ENCODE measurements around the gene KRTAP10-5. TPM values are rescaled to one million over a fixed set of nuclear protein-coding genes. Genes with fewer than 3 reads are reported as not detected.

KRTAP10-5 gene
- not detected in 2 replicates for total RNA-seq

GRCh38 chr21:44580231-44580821, at the start of gene KRTAP10-5:
TSS of gene KRTAP10-5 (minus strand) at chr21:44580604. CDS start at chr21:44580578, 26 bp downstream.

GRCh38 chr21:44626673-44627143, 46.3 kb upstream of the KRTAP10-5 start, which contains the start of gene KRTAP10-9:
TSS of gene KRTAP10-9 (plus strand) at chr21:44627093. CDS start at chr21:44627172, 79 bp downstream.

GRCh38 chr21:44612029-44612486, 31.7 kb upstream of the KRTAP10-5 start, which contains the start of gene KRTAP10-8:
TSS of gene KRTAP10-8 (plus strand) at chr21:44612079. CDS start at chr21:44612101, 22 bp downstream.

GRCh38 chr21:44600118-44600978, 19.9 kb upstream of the KRTAP10-5 start, which contains the start of gene KRTAP10-7:
TSS of gene KRTAP10-7 (plus strand) at chr21:44600597. CDS start at chr21:44600622, 25 bp downstream.

GRCh38 chr21:44592446-44593311, 12.3 kb upstream of the KRTAP10-5 start, which contains the start of gene KRTAP10-6:
TSS of gene KRTAP10-6 (minus strand) at chr21:44592505. CDS start at chr21:44592484, 21 bp downstream.

GRCh38 chr21:44573630-44574456, 6.6 kb downstream of the KRTAP10-5 start, which contains the start of gene KRTAP10-4:
TSS of gene KRTAP10-4 (plus strand) at chr21:44573729. CDS start at chr21:44573759, 30 bp downstream.

GRCh38 chr21:44558695-44559094, 21.7 kb downstream of the KRTAP10-5 start, which contains the start of gene KRTAP10-3:
TSS of gene KRTAP10-3 (minus strand) at chr21:44558795. CDS start at chr21:44558715, 80 bp downstream.

GRCh38 chr21:44551340-44551961, 29.0 kb downstream of the KRTAP10-5 start, which contains the start of gene KRTAP10-2:
TSS of gene KRTAP10-2 (minus strand) at chr21:44551505. CDS start at chr21:44551458, 47 bp downstream.

GRCh38 chr21:44539991-44540666, 40.3 kb downstream of the KRTAP10-5 start, which contains the start of gene KRTAP10-1:
TSS of gene KRTAP10-1 (minus strand) at chr21:44540195. CDS start at chr21:44540150, 45 bp downstream.

Other genes starting within 250 kb of the KRTAP10-5 start
- 3.1 and 4.0 TPM in 2 replicates for gene CFAP410, start 241.2 kb downstream of the KRTAP10-5 start, total RNA-seq
- not detected in 2 replicates for gene TRPM2, start 227.0 kb downstream of the KRTAP10-5 start, total RNA-seq
- 2.4 and 3.0 TPM in 2 replicates for gene LRRC3, start 125.1 kb downstream of the KRTAP10-5 start, total RNA-seq
- gene KRTAP10-1, start 40.4 kb downstream of the KRTAP10-5 start, total RNA-seq, result not detected in 2 replicates
- gene KRTAP10-2, start 29.1 kb downstream of the KRTAP10-5 start, total RNA-seq, result not detected in 2 replicates
- not detected in 2 replicates for gene KRTAP10-3, start 21.8 kb downstream of the KRTAP10-5 start, total RNA-seq
- gene KRTAP10-4, start 6.9 kb downstream of the KRTAP10-5 start, total RNA-seq, result not detected in 2 replicates
- gene KRTAP10-6, start 11.9 kb upstream of the KRTAP10-5 start, total RNA-seq, result not detected in 2 replicates
- not detected in 2 replicates for gene KRTAP10-7, start 20.0 kb upstream of the KRTAP10-5 start, total RNA-seq
- not detected in 2 replicates for gene KRTAP10-8, start 31.5 kb upstream of the KRTAP10-5 start, total RNA-seq
- gene KRTAP10-9, start 46.5 kb upstream of the KRTAP10-5 start, total RNA-seq, result not detected in 2 replicates
- not detected in 2 replicates for gene KRTAP10-10, start 56.8 kb upstream of the KRTAP10-5 start, total RNA-seq
- not detected in 2 replicates for gene KRTAP10-11, start 65.8 kb upstream of the KRTAP10-5 start, total RNA-seq
- not detected in 2 replicates for gene KRTAP12-4, start 74.1 kb upstream of the KRTAP10-5 start, total RNA-seq
- gene KRTAP12-3, start 77.3 kb upstream of the KRTAP10-5 start, total RNA-seq, result not detected in 2 replicates
- not detected in 2 replicates for gene KRTAP12-2, start 86.3 kb upstream of the KRTAP10-5 start, total RNA-seq
- not detected in 2 replicates for gene KRTAP12-1, start 101.6 kb upstream of the KRTAP10-5 start, total RNA-seq
- gene KRTAP10-12, start 116.6 kb upstream of the KRTAP10-5 start, total RNA-seq, result not detected in 2 replicates
- not detected in 2 replicates for gene TSPEAR, start 131.0 kb upstream of the KRTAP10-5 start, total RNA-seq
- gene UBE2G2, start 221.2 kb upstream of the KRTAP10-5 start, total RNA-seq, result 131 and 158 TPM in 2 replicates
- gene SUMO3, start 237.5 kb upstream of the KRTAP10-5 start, total RNA-seq, result 110 and 111 TPM in 2 replicates

All from thoracic aorta endothelial cell (primary cell).